ENCODE measurements around the gene TRIM33. TPM values are rescaled to one million over a fixed set of nuclear protein-coding genes. Genes with fewer than 3 reads are reported as not detected.
A peak's percentile ranks its signal among the peaks of the same experiment; 100 is the strongest.

TRIM33 gene
- total and polyA plus RNA-seq, 4 experiments from 2014 or later: 26.8 to 54.4 (median 42.1) TPM

DNA sequence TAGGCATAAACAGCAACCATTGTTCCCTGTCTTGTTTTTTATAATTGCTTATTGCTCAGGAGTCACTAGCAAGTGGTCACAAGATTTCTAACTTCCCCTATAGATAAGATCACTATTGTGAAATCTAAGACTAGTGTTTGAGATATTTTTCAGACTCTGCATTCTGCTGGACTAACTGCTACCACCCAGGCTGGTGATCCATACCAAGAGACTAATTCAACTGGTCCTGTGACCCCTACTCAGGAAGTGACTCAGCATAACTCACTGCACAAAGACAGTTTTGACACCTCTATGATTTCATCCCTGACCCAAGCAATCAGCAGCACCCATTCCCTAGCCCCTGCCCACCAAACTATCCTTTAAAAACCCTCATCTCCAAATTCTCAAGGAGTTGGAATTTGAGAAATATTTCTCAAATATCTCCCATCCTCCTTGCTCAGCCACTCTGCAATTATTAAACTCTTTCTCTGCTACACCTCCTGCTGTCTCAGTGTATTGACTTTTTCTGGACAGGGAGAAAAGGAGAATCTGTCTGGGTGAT lies 52.7 kb downstream of the TRIM33 start:
- Histone ChIP-seq H3K36me3 (ENCODE audit: insufficient read depth, low read length) (peaks cover 12% of the 10 kb centered on the region), H3K4me3 (ENCODE audit: low read length in 2 of 2) (no peak overlapping the region), H3K27me3 (ENCODE audit: insufficient read depth, low read length) (no peaks in the 10 kb centered on the region), H3K27ac (ENCODE audit: low read depth, low read length) (no peak overlapping the region), H3K9me3 (ENCODE audit: control insufficient read depth in 1 of 2, low read length in 2 of 2) (no peaks in the 10 kb centered on the region), H3K4me1 (ENCODE audit: insufficient read depth, low read length) (peaks cover 7% of the 10 kb centered on the region)
- Mint-ChIP-seq H3K4me3 (no peak overlapping the region), H3K27me3 (no peaks in the 10 kb centered on the region), H3K27ac (peak overlapping the region in 6 of 7 donors; percentile 10 to 71 (median 44)), H3K36me3 (peaks cover 68 to 75% of the 10 kb centered on the region in 2 donors), H3K4me1 (peaks cover 10 to 18% (median 14%) of the 10 kb centered on the region in 4 donors), H3K9me3 (peaks cover 0 to 2% (median 0%) of the 10 kb centered on the region in 8 donors)
- intact Hi-C loops (cut with micrococcal nuclease): no loop called here
- ChIA-PET POLR2A (ENCODE audit: partially characterized antibody) (no interaction called here), CTCF (ENCODE audit: partially characterized antibody) (interaction anchor here (1.7 kb wide), 1 partner anchor 10 kb away, joined by 3 read pairs; no protein-coding TSS in a partner anchor)
- DNase-seq: no peak

GRCh38 chr1:114457675-114458236 lies 53.2 kb downstream of the TRIM33 start:
- H3K9me3 Mint-ChIP-seq: peaks cover 0 to 2% (median 0%) of the 10 kb centered on the region in 8 donors
- DNase-seq: no peak
- intact Hi-C loops (cut with micrococcal nuclease): no loop called here
- H3K4me3 ChIP-seq (ENCODE audit: low read length in 2 of 2): no peak overlapping the region
- H3K27me3 ChIP-seq (ENCODE audit: insufficient read depth, low read length): no peaks in the 10 kb centered on the region
- ChIA-PET POLR2A (ENCODE audit: partially characterized antibody) (no interaction called here), CTCF (ENCODE audit: partially characterized antibody) (no interaction called here)
- no peaks in the 10 kb centered on the region for H3K9me3 ChIP-seq (ENCODE audit: control insufficient read depth in 1 of 2, low read length in 2 of 2)
- no peak overlapping the region for H3K4me3 Mint-ChIP-seq
- H3K4me1 ChIP-seq (ENCODE audit: insufficient read depth, low read length): peaks cover 7% of the 10 kb centered on the region
- H3K4me1 Mint-ChIP-seq: peaks cover 10 to 19% (median 14%) of the 10 kb centered on the region in 4 donors
- peaks cover 74 to 75% of the 10 kb centered on the region in 2 donors for H3K36me3 Mint-ChIP-seq
- no peaks in the 10 kb centered on the region for H3K27me3 Mint-ChIP-seq
- H3K36me3 ChIP-seq (ENCODE audit: insufficient read depth, low read length): peaks cover 12% of the 10 kb centered on the region
- H3K27ac ChIP-seq (ENCODE audit: low read depth, low read length): no peak overlapping the region
- H3K27ac Mint-ChIP-seq: peak overlapping the region in 2 of 7 donors; percentile 22 to 71

- Mint-ChIP-seq H3K9me3 (peaks cover 0 to 2% (median 0%) of the 10 kb centered on the region in 8 donors), H3K36me3 (peaks cover 70 to 72% of the 10 kb centered on the region in 2 donors), H3K27ac (no peak overlapping the region), H3K4me3 (no peak overlapping the region), H3K4me1 (peaks cover 10 to 21% (median 15%) of the 10 kb centered on the region in 4 donors), H3K27me3 (no peaks in the 10 kb centered on the region)
- H3K27ac ChIP-seq (ENCODE audit: low read depth, low read length): no peak overlapping the region
- CTCF ChIA-PET (ENCODE audit: partially characterized antibody): no interaction called here
- H3K4me1 ChIP-seq (ENCODE audit: insufficient read depth, low read length): peaks cover 7% of the 10 kb centered on the region
- no peaks in the 10 kb centered on the region for H3K9me3 ChIP-seq (ENCODE audit: control insufficient read depth in 1 of 2, low read length in 2 of 2)
- POLR2A ChIA-PET (ENCODE audit: partially characterized antibody): no interaction called here
- peaks cover 12% of the 10 kb centered on the region for H3K36me3 ChIP-seq (ENCODE audit: insufficient read depth, low read length)
- H3K27me3 ChIP-seq (ENCODE audit: insufficient read depth, low read length): no peaks in the 10 kb centered on the region
- no peak for DNase-seq
- intact Hi-C loops (cut with micrococcal nuclease): no loop called here
- no peak overlapping the region for H3K4me3 ChIP-seq (ENCODE audit: low read length in 2 of 2)
Observed at GRCh38 chr1:114456586-114456985, 54.4 kb downstream of the TRIM33 start.

DNA sequence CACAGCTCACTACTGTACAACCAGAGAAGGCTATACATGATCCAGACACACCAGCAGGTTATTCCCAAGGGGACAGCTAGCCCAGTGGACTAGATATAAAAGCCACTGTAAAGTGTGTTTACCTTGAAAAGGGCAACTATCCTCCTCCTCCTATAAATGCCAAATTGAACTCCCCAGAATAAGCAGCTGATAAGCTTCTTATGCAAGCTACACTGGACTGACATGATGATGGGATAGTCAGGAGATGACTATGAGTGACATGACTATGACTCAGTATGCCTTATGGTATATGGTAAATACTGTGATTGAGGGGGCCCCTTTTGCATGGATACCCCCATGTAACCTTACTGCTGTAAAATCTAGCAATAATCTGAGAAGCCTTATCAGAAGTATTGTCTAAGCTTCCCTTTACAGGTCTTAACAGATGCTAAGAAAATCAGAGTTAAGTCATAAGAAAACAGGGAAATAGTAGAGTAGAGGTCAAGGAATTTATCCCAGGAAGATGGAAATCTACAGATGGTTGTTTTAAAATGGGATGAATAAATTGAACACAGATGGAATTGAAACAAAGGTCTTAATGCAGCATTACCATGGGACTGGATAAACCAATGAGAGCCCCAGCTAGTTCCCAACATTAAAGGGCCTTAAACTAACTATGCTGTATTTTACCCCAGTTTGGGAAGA lies 55.8 kb downstream of the TRIM33 start:
- H3K9me3 ChIP-seq (ENCODE audit: control insufficient read depth in 1 of 2, low read length in 2 of 2): no peaks in the 10 kb centered on the region
- Mint-ChIP-seq H3K4me3 (no peak overlapping the region), H3K27me3 (no peaks in the 10 kb centered on the region), H3K36me3 (peaks cover 68 to 74% of the 10 kb centered on the region in 2 donors), H3K27ac (no peak overlapping the region), H3K9me3 (peaks cover 0 to 2% (median 0%) of the 10 kb centered on the region in 8 donors), H3K4me1 (peaks cover 10 to 21% (median 15%) of the 10 kb centered on the region in 4 donors)
- H3K4me1 ChIP-seq (ENCODE audit: insufficient read depth, low read length): peaks cover 7% of the 10 kb centered on the region
- H3K27ac ChIP-seq (ENCODE audit: low read depth, low read length): no peak overlapping the region
- ChIA-PET POLR2A (ENCODE audit: partially characterized antibody) (no interaction called here), CTCF (ENCODE audit: partially characterized antibody) (no interaction called here)
- H3K27me3 ChIP-seq (ENCODE audit: insufficient read depth, low read length): no peaks in the 10 kb centered on the region
- no peak for DNase-seq
- intact Hi-C loops (cut with micrococcal nuclease): no loop called here
- H3K36me3 ChIP-seq (ENCODE audit: insufficient read depth, low read length): peaks cover 12% of the 10 kb centered on the region
- H3K4me3 ChIP-seq (ENCODE audit: low read length in 2 of 2): no peak overlapping the region

GRCh38 chr1:114454539-114454938 lies 56.5 kb downstream of the TRIM33 start:
- intact Hi-C loops (cut with micrococcal nuclease): no loop called here
- Histone ChIP-seq H3K27ac (ENCODE audit: low read depth, low read length) (no peak overlapping the region), H3K4me3 (ENCODE audit: low read length in 2 of 2) (no peak overlapping the region), H3K27me3 (ENCODE audit: insufficient read depth, low read length) (no peaks in the 10 kb centered on the region), H3K36me3 (ENCODE audit: insufficient read depth, low read length) (peaks cover 8% of the 10 kb centered on the region), H3K9me3 (ENCODE audit: control insufficient read depth in 1 of 2, low read length in 2 of 2) (no peaks in the 10 kb centered on the region), H3K4me1 (ENCODE audit: insufficient read depth, low read length) (peaks cover 7% of the 10 kb centered on the region)
- Mint-ChIP-seq H3K36me3 (peaks cover 65 to 68% of the 10 kb centered on the region in 2 donors), H3K27ac (peak overlapping the region in 1 of 7 donors; percentile 27), H3K9me3 (peaks cover 0 to 2% (median 0%) of the 10 kb centered on the region in 8 donors), H3K4me3 (no peak overlapping the region), H3K4me1 (peaks cover 8 to 15% (median 10%) of the 10 kb centered on the region in 4 donors), H3K27me3 (no peaks in the 10 kb centered on the region)
- ChIA-PET POLR2A (ENCODE audit: partially characterized antibody) (no interaction called here), CTCF (ENCODE audit: partially characterized antibody) (no interaction called here)
- DNase-seq: no peak

GRCh38 chr1:114453361-114453784 lies 57.6 kb downstream of the TRIM33 start:
- H3K4me3 Mint-ChIP-seq: no peak overlapping the region
- H3K27ac Mint-ChIP-seq: peak overlapping the region in 2 of 7 donors; percentile 30 to 77
- intact Hi-C loops (cut with micrococcal nuclease): no loop called here
- H3K9me3 Mint-ChIP-seq: peaks cover 0 to 2% (median 0%) of the 10 kb centered on the region in 8 donors
- no peak for DNase-seq
- CTCF ChIA-PET (ENCODE audit: partially characterized antibody): no interaction called here
- Histone ChIP-seq H3K4me1 (ENCODE audit: insufficient read depth, low read length) (peaks cover 2% of the 10 kb centered on the region), H3K27ac (ENCODE audit: low read depth, low read length) (no peak overlapping the region), H3K4me3 (ENCODE audit: low read length in 2 of 2) (no peak overlapping the region), H3K27me3 (ENCODE audit: insufficient read depth, low read length) (no peaks in the 10 kb centered on the region), H3K36me3 (ENCODE audit: insufficient read depth, low read length) (peaks cover 8% of the 10 kb centered on the region), H3K9me3 (ENCODE audit: control insufficient read depth in 1 of 2, low read length in 2 of 2) (no peaks in the 10 kb centered on the region)
- H3K4me1 Mint-ChIP-seq: peaks cover 4 to 7% (median 5%) of the 10 kb centered on the region in 4 donors
- H3K27me3 Mint-ChIP-seq: no peaks in the 10 kb centered on the region
- H3K36me3 Mint-ChIP-seq: peaks cover 57 to 60% of the 10 kb centered on the region in 2 donors
- POLR2A ChIA-PET (ENCODE audit: partially characterized antibody): no interaction called here

GRCh38 chr1:114448370-114449036 lies 62.5 kb downstream of the TRIM33 start:
- no peaks in the 10 kb centered on the region for H3K27me3 Mint-ChIP-seq
- peaks cover 5 to 12% (median 9%) of the 10 kb centered on the region in 4 donors for H3K4me1 Mint-ChIP-seq
- peaks cover 30 to 36% of the 10 kb centered on the region in 2 donors for H3K36me3 Mint-ChIP-seq
- no peak overlapping the region for H3K27ac Mint-ChIP-seq
- H3K27me3 ChIP-seq (ENCODE audit: insufficient read depth, low read length): no peaks in the 10 kb centered on the region
- intact Hi-C loops (cut with micrococcal nuclease): no loop called here
- ChIA-PET CTCF (ENCODE audit: partially characterized antibody) (interaction anchor here (0.7 to 1.0 kb wide), 2 partner anchors 11 to 18 kb away, joined by 3 read pairs; no protein-coding TSS in a partner anchor), POLR2A (ENCODE audit: partially characterized antibody) (interaction anchor here (1.0 kb wide), 1 partner anchor 9 kb away, joined by 3 read pairs; no protein-coding TSS in a partner anchor)
- H3K27ac ChIP-seq (ENCODE audit: low read depth, low read length): no peak overlapping the region
- no peak for DNase-seq
- H3K9me3 Mint-ChIP-seq: peaks cover 0 to 1% (median 0%) of the 10 kb centered on the region in 8 donors
- H3K4me3 ChIP-seq (ENCODE audit: low read length in 2 of 2): no peak overlapping the region
- H3K4me1 ChIP-seq (ENCODE audit: insufficient read depth, low read length): no peaks in the 10 kb centered on the region
- no peaks in the 10 kb centered on the region for H3K9me3 ChIP-seq (ENCODE audit: control insufficient read depth in 1 of 2, low read length in 2 of 2)
- H3K4me3 Mint-ChIP-seq: no peak overlapping the region
- no peaks in the 10 kb centered on the region for H3K36me3 ChIP-seq (ENCODE audit: insufficient read depth, low read length)

Measured in CD4-positive, alpha-beta memory T cell (primary cell).